ENCODE results near the gene MCCC2.
"Not testable (repeated sequence)": the region's sequence is repeated elsewhere in the genome, so short reads cannot be mapped to it uniquely, and the experiment has no call there.

MCCC2 gene

DNA sequence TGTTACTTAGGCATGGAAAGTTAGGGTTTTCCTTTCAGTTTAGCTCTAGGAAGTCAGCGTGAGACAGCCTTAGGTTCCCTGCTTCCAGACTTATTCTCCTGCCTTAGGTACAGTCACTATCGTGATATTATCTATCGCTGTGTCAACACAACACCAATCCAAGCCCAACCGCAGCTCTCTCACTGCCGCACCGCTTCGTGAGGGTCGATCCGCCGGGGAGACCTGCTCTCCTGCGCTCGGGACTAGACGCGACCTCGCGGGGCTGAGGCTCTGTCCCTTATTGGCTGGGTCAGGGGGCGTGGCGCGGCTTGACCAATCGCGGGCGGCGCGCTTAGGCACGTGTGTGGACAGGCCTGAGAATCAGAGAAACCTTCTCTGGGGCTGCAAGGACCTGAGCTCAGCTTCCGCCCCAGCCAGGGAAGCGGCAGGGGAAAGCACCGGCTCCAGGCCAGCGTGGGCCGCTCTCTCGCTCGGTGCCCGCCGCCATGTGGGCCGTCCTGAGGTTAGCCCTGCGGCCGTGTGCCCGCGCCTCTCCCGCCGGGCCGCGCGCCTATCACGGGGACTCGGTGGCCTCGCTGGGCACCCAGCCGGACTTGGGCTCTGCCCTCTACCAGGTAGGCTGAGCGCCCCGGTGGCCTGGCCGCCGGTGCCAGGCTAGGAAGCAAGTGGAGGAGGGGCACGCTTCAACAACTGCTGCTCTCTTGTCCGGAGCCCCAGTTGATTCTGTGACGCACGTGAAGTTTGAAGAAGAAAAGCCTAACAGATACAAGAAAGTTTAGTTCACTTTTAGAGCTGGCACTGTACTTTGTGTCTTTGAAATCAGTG lies at the start of gene MCCC2:
Gene MCCC2, plus strand, starts transcription at position 400 of the 825 bp plus-strand sequence. Its CDS starts 86 bp downstream, at position 486.
- H3K36me3 ChIP-seq (replicated peaks): no peaks in the 10 kb centered on the region; the same call in 1 of the 2 replicates
- in situ Hi-C loops (cut with MboI; ENCODE audit: low sequenced_read_pairs): loop anchor here (25.0 kb wide), 1 partner anchor 725 kb away; the partner anchor contains the start of genes MRPS27 and PTCD2
- no peaks in the 10 kb centered on the region for H3K27me3 ChIP-seq (ENCODE audit: low read depth)
- peak within 1 kb of the TSS; percentile 58 for H3K4me3 ChIP-seq
- H3K9me3 ChIP-seq: no peaks in the 10 kb centered on the region
- peak; percentile 87 to 98 for DNase-seq (ENCODE audit: low spot score in 2 of 2)
- peaks cover 16% of the 10 kb centered on the region for H3K4me1 ChIP-seq

GRCh38 chr5:71537687-71538086 lies 49.5 kb upstream of the MCCC2 start:
- H3K36me3 ChIP-seq (replicated peaks): peaks cover 34% of the 10 kb centered on the region
- H3K9me3 ChIP-seq: no peaks in the 10 kb centered on the region
- no peaks in the 10 kb centered on the region for H3K4me1 ChIP-seq
- no peak for DNase-seq (ENCODE audit: low spot score in 2 of 2)
- in situ Hi-C loops (cut with MboI; ENCODE audit: low sequenced_read_pairs): no loop called here
- H3K27me3 ChIP-seq (ENCODE audit: low read depth): no peaks in the 10 kb centered on the region
- H3K4me3 ChIP-seq: no peak overlapping the region

DNA sequence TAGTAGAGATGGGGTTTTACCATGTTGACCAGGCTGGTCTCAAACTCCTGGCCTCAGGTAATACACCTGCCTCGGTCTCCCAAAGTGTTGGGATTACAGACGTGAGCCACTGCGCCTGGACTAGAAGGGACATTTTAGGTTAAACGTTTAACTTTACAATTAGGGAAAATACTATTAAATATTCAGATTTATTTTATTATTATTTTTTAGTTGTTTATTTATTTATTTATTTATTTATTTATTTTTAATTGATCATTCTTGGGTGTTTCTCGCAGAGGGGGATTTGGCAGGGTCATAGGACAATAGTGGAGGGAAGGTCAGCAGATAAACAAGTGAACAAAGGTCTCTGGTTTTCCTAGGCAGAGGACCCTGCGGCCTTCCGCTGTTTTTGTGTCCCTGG lies 36.3 kb upstream of the MCCC2 start:
- DNase-seq (ENCODE audit: low spot score in 2 of 2); in situ Hi-C loops (cut with MboI; ENCODE audit: low sequenced_read_pairs); H3K9me3 ChIP-seq; H3K4me1 ChIP-seq; H3K27me3 ChIP-seq (ENCODE audit: low read depth); H3K4me3 ChIP-seq: not testable (repeated sequence)
- H3K36me3 ChIP-seq (replicated peaks): peaks cover 51% of the 10 kb centered on the region

- H3K27me3 ChIP-seq (ENCODE audit: low read depth); DNase-seq (ENCODE audit: low spot score in 2 of 2); in situ Hi-C loops (cut with MboI; ENCODE audit: low sequenced_read_pairs); H3K4me3 ChIP-seq; H3K9me3 ChIP-seq; H3K4me1 ChIP-seq: not testable (repeated sequence)
- peaks cover 50% of the 10 kb centered on the region for H3K36me3 ChIP-seq (replicated peaks)
Measured at GRCh38 chr5:71551582-71551981, 35.6 kb upstream of the MCCC2 start.

DNA sequence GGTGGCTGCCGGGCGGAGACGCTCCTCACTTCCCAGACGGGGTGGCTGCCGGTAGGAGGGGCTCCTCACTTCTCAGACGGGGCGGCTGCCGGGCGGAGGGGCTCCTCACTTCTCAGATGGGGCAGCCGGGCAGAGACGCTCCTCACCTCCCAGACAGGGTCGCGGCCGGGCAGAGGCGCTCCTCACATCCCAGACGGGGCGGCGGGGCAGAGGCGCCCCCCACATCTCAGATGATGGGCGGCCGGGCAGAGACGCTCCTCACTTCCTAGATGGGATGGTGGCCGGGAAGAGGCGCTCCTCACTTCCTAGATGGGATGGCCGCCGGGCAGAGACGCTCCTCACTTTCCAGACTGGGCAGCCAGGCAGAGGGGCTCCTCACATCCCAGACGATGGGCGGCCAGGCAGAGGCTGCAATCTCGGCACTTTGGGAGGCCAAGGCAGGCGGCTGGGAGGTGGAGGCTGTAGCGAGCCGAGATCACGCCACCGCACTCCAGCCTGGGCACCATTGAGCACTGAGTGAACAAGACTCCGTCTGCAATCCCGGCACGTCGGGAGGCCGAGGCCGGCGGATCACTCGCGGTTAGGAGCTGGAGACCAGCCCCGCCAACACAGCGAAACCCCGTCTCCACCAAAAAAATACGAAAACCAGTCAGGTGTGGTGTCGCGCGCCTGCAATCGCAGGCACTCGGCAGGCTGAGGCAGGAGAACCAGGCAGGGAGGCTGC lies 35.0 kb upstream of the MCCC2 start:
- H3K27me3 ChIP-seq (ENCODE audit: low read depth); in situ Hi-C loops (cut with MboI; ENCODE audit: low sequenced_read_pairs); DNase-seq (ENCODE audit: low spot score in 2 of 2); H3K4me3 ChIP-seq; H3K4me1 ChIP-seq; H3K9me3 ChIP-seq: not testable (repeated sequence)
- H3K36me3 ChIP-seq (replicated peaks): peaks cover 50% of the 10 kb centered on the region

DNA sequence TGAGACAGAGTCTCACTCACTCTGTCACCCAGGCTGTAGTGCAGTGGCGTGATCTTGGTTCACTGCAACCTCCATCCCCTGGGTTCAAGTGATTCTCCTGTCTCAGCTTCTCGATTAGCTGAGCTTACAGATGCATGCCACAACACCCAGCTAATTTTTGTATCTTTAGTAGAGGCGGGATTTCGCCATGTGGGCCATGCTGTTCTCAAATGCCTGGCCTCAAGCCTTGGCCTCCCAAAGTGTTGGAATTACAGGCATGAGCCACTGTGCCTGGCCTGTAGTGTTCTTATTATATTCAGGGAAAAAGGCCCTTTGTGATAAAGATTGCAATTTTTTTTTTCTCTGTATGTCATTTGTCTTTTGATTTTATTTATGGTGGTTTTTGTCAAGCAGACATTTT lies 24.0 kb upstream of the MCCC2 start:
- Histone ChIP-seq H3K27me3 (ENCODE audit: low read depth) (no peaks in the 10 kb centered on the region), H3K4me3 (no peak overlapping the region), H3K36me3 (replicated peaks) (peaks cover 43% of the 10 kb centered on the region), H3K9me3 (no peaks in the 10 kb centered on the region), H3K4me1 (no peaks in the 10 kb centered on the region)
- in situ Hi-C loops (cut with MboI; ENCODE audit: low sequenced_read_pairs): no loop called here
- DNase-seq (ENCODE audit: low spot score in 2 of 2): no peak

GRCh38 chr5:71564895-71565294 lies 22.2 kb upstream of the MCCC2 start:
- H3K27me3 ChIP-seq (ENCODE audit: low read depth): no peaks in the 10 kb centered on the region
- no peak for DNase-seq (ENCODE audit: low spot score in 2 of 2)
- H3K36me3 ChIP-seq (replicated peaks): peaks cover 36% of the 10 kb centered on the region
- no peaks in the 10 kb centered on the region for H3K9me3 ChIP-seq
- H3K4me3 ChIP-seq: no peak overlapping the region
- no peaks in the 10 kb centered on the region for H3K4me1 ChIP-seq
- in situ Hi-C loops (cut with MboI; ENCODE audit: low sequenced_read_pairs): no loop called here

GRCh38 chr5:71569748-71570509 lies 17.2 kb upstream of the MCCC2 start:
- in situ Hi-C loops (cut with MboI; ENCODE audit: low sequenced_read_pairs): no loop called here
- Histone ChIP-seq H3K27me3 (ENCODE audit: low read depth) (no peaks in the 10 kb centered on the region), H3K9me3 (no peaks in the 10 kb centered on the region), H3K36me3 (replicated peaks) (peaks cover 6% of the 10 kb centered on the region), H3K4me3 (no peak overlapping the region), H3K4me1 (no peaks in the 10 kb centered on the region)
- DNase-seq (ENCODE audit: low spot score in 2 of 2): no peak

- H3K36me3 ChIP-seq (replicated peaks); DNase-seq (ENCODE audit: low spot score in 2 of 2); H3K4me3 ChIP-seq; in situ Hi-C loops (cut with MboI; ENCODE audit: low sequenced_read_pairs); H3K4me1 ChIP-seq; H3K9me3 ChIP-seq; H3K27me3 ChIP-seq (ENCODE audit: low read depth): not testable (repeated sequence)
Measured at GRCh38 chr5:71571811-71572210, 15.3 kb upstream of the MCCC2 start.

- Histone ChIP-seq H3K4me3 (no peak overlapping the region), H3K27me3 (ENCODE audit: low read depth) (no peaks in the 10 kb centered on the region), H3K9me3 (no peaks in the 10 kb centered on the region), H3K36me3 (replicated peaks) (no peaks in the 10 kb centered on the region), H3K4me1 (no peaks in the 10 kb centered on the region)
- DNase-seq (ENCODE audit: low spot score in 2 of 2): no peak
- in situ Hi-C loops (cut with MboI; ENCODE audit: low sequenced_read_pairs): no loop called here
Measured at GRCh38 chr5:71573591-71573990, 13.5 kb upstream of the MCCC2 start.

- H3K27me3 ChIP-seq (ENCODE audit: low read depth); DNase-seq (ENCODE audit: low spot score in 2 of 2); H3K9me3 ChIP-seq; H3K4me1 ChIP-seq; H3K4me3 ChIP-seq; H3K36me3 ChIP-seq (replicated peaks): not testable (repeated sequence)
- in situ Hi-C loops (cut with MboI; ENCODE audit: low sequenced_read_pairs): loop anchor here (25.0 kb wide), 1 partner anchor 737 kb away; the partner anchor contains the start of genes MRPS27 and PTCD2
Measured at GRCh38 chr5:71575588-71575987, 11.6 kb upstream of the MCCC2 start.

DNA sequence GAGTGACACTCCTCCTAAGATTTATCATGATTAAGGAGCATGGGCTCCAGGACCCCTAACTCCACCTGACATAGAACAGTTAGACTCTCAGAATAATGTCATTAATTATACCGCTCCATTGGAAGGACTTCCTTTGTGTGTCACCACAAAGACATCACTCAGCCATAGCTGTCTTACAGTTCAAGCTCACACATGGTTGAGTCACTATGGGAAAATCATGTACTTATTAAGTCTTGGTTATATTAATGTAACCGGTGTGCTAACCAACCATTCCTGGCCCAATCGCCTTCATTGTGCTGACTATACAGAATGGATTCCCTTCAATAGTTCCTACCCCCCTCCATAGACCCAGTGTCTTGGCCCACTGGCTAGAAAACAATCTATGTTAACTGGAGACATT lies 10.9 kb upstream of the MCCC2 start:
- Histone ChIP-seq H3K36me3 (replicated peaks) (no peaks in the 10 kb centered on the region), H3K9me3 (no peaks in the 10 kb centered on the region), H3K4me1 (no peaks in the 10 kb centered on the region), H3K27me3 (ENCODE audit: low read depth) (no peaks in the 10 kb centered on the region), H3K4me3 (no peak overlapping the region)
- no peak for DNase-seq (ENCODE audit: low spot score in 2 of 2)
- in situ Hi-C loops (cut with MboI; ENCODE audit: low sequenced_read_pairs): loop anchor here (25.0 kb wide), 1 partner anchor 736 kb away; the partner anchor contains the start of genes MRPS27 and PTCD2

DNA sequence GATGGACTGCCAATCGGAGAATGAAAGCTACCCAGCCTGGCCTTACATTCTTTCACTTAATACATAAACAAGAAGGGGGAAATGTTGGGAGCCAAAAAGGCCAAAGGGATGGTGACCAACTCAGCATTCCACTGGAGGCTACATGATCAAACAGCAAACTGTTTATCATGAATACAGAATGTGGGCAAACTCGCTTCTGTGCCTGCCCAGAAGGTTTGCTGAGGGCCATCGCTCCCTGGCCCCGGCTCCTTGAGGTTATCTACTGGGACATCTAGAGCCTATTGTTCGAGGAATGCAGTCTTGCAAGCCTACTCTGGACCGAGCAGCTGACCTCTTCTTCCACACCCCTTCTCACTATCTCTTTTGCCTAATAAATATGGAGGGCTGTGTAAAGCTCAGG lies 9.3 kb upstream of the MCCC2 start:
- DNase-seq (ENCODE audit: low spot score in 2 of 2); H3K4me1 ChIP-seq; H3K4me3 ChIP-seq; H3K36me3 ChIP-seq (replicated peaks); H3K9me3 ChIP-seq; H3K27me3 ChIP-seq (ENCODE audit: low read depth): not testable (repeated sequence)
- in situ Hi-C loops (cut with MboI; ENCODE audit: low sequenced_read_pairs): loop anchor here (25.0 kb wide), 1 partner anchor 734 kb away; the partner anchor contains the start of genes MRPS27 and PTCD2

All from HAP-1 (cell line).